GM19035 (cell line): Measurements from ENCODE around the gene TSPO.
"Not testable (repeated sequence)": the region's sequence is repeated elsewhere in the genome, so short reads cannot be mapped to it uniquely, and the experiment has no call there.

ENCODE experiments used
- ATAC-seq: cut with Tn5 transposase; IDR thresholded peaks from one replicate; pipeline ENCODE4 v1.9.1; 2021; ENCODE audit not compliant: unreplicated experiment

Gene TSPO

GRCh38 chr22:43151251-43152002, at the start of gene TSPO:
TSPO (plus strand) TSS chr22:43151559; CDS start chr22:43159239, 7,680 bp downstream.
- ATAC-seq, result no peak

DNA sequence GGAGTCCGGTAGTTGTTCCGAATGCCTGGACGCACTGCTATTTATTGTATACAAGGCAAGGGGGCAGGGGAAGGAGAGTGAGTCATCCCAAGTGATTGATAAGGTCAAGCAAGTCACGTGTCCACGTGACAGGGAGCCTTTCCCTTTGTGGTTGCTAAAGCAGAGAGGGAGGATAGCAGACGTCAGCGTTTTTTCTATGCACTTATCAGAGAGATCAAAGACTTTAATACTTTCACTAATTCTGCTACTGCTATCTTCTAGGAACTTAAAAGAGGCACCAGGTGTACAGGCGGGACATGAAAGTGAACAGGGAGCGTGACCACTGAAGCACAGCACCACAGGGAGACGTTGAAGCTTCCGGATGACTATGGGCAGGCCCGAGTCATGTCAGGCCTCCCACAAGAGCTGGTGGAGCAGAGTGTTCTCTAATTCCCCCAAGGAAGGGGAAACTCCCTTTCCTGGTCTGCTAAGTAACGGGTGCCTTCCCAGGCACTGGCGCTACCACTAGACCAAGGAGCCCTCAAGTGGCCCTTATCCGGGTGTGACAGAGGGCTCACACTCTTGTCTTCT, 47.2 kb upstream of the TSPO start:
- not testable (repeated sequence) for ATAC-seq

DNA sequence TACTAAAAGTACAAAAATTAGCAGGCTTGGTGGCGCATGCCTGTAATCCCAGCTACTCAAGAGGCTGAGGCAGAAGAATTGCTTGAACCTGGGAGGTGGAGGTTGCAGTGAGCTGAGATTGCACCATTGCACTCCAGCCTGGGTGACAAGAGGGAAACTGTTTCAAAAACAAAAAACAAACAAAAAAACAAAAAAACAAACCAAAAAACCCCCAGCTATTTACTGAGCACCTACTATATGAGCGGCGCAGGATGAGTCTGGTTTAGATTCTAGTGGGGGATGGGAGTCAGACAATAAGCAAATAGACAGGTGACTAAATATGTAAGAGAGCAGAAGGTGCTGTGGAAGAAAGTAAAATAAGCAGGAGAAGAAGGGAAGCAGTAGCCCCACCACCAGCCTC, 46.4 kb upstream of the TSPO start:
- not testable (repeated sequence) for ATAC-seq

DNA sequence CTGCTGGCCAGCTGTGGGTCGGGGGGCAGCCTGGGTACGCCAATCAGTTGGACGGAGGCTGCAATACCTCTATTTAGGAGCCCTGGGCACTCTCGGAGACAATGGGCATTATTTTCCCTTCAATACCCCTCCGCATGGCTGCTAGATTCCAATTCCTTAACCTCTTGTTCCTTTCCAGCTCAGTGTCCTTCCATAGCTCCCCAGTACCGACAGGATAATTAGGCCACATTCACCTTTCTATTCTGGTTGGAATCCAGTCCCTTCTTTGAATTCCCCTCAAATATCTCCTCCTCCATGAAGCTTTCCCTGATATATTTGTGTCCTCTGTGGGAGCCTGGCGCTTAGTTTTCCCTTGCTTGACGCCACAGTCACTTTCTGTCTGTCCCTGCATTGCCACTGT, 45.1 kb upstream of the TSPO start:
- no peak for ATAC-seq

DNA sequence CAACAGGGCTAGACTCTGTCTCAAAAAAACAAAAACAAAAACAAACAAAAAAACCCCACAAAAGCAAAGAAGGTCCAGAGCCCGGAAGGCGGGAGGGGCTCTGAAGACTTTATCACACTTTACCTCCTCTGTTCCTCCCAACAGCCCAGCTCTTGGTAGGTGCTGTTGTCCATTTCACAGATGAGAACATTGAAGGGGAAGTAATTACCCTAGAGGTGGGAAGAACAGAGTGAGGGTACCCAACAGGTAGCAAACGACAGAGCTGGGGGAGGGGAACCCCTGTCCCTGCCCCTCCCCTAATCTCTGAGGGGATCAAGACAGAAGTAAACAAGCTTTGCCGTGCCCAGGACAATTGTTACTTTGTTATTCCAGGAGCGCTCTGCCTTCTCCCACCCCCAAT, 41.8 kb upstream of the TSPO start:
- ATAC-seq, result no peak

DNA sequence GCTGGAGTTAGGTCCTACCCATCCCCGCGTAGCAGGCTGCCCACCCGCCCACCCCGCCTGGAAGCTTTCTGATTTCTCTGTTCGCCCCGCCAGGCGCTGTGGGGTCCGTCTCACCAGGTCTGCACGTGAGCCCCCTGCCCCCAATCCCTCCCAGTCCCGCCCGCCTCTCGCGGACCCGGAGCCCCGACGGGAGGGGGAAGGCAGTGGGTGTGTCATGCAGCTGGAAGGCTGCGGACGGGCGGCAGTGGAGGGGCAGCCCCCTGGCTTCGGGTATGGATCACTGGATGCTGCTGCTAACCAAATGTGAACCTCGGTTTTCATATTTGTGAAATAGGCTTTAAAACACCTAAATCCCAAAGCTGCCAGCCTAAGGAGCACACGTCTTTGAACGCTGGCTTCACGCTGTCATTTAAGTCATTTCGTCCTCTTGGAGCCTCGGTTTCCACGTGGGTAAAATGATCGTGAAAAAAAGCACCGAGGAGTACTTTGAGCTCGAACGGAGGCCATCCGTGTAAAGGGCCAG, 41.4 kb upstream of the TSPO start:
- ATAC-seq, result no peak

DNA sequence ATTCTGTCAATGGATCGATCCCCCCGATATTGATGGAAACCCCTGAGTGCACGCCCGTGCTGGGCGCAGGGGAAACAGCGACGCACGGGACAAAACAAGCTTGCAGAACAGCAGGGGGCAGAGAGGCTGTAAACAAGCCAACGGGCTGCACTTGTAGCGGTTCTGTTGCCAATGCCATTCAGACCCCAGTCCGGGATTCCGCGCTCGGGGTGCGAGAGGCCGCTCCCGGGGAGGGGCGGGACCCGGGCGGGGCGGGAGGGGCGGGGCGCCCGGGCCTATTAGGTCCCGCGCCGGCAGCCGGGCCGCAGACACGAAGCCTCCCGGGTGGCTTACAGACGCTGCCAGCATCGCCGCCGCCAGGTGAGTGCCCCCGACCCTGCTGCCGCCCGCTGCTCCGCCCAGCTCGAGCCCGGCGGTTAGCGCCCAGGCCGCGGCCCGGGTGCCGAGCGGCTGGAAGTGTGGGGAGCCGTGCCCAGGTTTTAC, 40.9 kb upstream of the TSPO start, which contains the start of gene BIK:
TSS of gene BIK (plus strand) at position 307 of the 483 bp plus-strand sequence. CDS start 13,273 bp downstream, outside the sequence.
- ATAC-seq, result no peak

GRCh38 chr22:43110927-43111623, 40.3 kb upstream of the TSPO start:
- no peak for ATAC-seq

DNA sequence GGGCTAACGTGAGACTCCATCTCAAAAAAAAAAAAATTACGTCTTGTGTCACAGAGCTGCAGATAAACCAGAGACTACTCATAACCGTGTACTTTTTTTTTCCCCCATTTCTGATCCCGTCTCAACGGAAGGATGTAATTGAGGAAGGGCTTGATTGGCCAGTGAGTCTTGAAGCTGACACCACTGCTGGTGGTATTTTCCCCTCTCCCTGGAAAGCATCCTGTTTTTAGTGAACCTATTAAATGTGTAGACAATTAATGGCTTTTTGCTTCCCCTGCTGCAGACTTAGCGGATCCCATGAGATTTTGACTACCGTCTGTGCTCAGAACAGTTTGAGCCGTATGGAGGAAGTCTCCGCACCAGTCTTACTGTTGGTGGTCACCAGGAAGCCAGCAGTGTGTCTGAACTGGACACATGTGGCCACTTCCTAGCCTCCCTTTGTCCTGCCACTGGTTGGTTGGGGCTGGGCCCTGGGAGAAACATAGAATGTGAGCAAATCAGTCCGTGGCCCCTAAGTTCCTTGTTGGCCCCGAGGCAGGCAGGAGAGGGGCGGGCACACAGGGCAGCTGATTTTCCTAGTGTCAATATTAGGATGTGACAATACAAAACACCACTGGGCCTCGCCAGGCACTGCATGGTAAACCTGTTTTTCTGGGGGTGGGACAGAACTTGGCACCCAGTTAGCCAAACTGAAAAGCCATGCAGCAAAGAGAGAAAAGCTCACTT, 37.7 kb upstream of the TSPO start:
- no peak for ATAC-seq

DNA sequence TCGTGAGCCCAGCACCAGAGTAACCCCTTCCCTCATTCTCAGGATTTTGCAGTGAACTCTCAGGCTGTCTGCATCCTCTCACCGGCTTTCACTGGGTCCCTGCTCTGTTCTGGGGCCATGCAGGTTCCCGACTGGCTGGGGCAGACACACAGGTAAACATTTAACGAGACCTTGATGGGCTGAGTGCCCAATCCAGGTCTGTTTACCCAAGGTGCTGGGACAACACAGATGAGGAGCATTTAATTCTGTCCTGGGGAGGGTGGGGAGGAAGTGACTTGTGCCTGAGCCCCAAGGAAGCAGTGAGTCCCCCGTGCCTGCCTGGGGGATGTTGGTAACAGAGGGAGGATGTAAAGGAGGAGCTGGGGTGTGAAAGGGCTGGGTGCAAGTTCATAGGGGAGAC, 36.4 kb upstream of the TSPO start:
- ATAC-seq, result no peak

DNA sequence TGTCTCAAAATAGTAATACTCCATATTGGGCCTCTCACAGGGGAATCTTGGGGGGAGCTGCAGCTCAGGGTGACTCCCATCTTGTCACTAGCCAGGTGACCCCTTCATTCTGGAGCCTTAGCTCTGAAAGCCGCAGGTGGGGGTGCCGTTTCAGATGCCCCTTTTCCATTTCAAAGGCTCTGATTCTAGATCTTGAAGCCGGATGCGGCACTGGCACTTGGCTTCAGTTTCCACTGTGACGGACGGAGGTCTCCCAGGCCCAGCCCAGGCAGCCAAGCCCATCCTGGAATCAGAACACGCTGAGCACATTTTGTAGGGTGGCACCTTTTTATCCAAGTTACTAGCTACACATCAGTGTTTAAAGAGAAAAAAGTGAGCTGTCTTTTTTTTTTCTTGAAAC, 34.4 kb upstream of the TSPO start:
- no peak for ATAC-seq

- no peak for ATAC-seq
Measured at GRCh38 chr22:43118024-43118849, 33.1 kb upstream of the TSPO start.

GRCh38 chr22:43118953-43119458, 32.4 kb upstream of the TSPO start:
- peak; percentile 85 for ATAC-seq

GRCh38 chr22:43126501-43127165, 24.7 kb upstream of the TSPO start:
- ATAC-seq, result no peak

DNA sequence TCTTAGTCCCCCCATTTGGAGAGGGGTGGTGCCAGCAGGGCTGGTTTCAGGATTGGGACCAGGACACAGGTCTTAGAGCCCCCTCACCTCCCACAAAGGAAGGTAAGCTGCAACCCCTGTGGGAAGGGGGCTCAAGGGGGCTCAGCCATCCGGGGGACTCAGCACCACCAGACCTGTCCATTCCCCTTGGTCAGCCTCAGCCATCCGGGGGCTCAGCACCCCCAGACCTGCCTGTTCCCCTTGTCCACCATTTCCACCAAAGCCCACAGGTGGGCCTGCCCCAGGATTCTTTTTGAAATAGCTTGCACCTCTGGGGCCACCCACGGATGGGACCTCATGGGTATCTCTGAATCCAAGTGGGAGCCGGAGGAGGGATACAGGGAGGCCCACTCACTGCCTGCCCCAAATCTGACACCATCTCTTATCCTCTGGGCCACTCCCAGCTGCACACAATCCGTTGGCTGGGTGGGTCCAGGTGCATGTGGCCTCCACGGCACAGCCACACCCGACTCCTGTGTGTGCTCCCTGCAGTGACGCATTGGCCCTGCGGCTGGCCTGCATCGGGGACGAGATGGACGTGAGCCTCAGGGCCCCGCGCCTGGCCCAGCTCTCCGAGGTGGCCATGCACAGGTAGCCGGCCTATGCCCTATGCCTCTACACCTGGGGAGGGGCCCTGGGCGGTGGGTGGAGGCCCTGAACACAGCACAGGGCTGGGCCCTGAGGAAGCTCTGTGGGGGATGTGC, 24.0 kb upstream of the TSPO start:
- ATAC-seq, result no peak

GRCh38 chr22:43128116-43128515, 23.2 kb upstream of the TSPO start:
- ATAC-seq, result no peak

DNA sequence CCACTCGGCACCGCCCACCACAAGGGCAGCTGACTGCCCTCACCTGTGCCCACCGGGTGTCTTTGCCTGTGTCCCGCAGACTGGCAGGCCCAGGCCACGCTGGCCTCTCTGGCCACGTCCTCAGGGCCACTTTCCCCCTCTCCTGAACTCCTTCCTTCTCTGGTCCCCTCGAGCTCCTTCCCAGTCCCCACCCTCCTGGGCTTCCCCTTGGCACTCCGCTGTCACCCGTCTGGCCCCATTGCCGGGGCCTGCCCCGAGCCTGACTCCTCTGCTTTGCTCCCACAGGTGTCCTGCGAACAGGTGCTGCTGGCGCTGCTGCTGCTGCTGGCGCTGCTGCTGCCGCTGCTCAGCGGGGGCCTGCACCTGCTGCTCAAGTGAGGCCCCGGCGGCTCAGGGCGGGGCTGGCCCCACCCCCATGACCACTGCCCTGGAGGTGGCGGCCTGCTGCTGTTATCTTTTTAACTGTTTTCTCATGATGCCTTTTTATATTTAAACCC, 22.4 kb upstream of the TSPO start:
- ATAC-seq, result no peak
